Measurements from ENCODE around the gene HAPLN1. TPM values are rescaled to one million over a fixed set of nuclear protein-coding genes. Genes with fewer than 3 reads are reported as not detected.

Gene HAPLN1
- total and polyA plus RNA-seq, 4 donors = 0.03 to 1.5 (median 0.15) TPM

DNA sequence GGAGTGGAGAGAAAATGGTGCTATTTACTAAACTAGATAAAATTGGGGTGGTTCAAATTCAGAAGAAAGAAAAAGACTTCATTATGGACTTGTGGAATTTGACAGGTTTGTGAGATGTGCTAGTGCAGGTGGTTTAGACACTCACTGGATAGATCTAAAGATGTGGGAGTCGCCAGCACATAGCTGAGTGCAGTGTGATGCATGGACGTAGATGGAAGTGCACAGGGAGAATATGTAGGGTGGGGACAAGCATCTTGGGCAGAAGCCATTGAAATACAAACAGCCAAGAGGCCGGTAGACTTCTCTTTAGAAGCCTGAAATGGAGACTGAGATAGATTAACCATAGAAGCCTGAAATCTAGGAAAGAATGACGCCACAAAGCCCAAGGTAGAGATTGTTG, 10.7 kb downstream of the HAPLN1 start:
- H3K27ac ChIP-seq (ENCODE audit: low read depth in 1 of 2, low read length in 1 of 2) = no peak overlapping the region
- TF ChIP-seq, protein P1, sequence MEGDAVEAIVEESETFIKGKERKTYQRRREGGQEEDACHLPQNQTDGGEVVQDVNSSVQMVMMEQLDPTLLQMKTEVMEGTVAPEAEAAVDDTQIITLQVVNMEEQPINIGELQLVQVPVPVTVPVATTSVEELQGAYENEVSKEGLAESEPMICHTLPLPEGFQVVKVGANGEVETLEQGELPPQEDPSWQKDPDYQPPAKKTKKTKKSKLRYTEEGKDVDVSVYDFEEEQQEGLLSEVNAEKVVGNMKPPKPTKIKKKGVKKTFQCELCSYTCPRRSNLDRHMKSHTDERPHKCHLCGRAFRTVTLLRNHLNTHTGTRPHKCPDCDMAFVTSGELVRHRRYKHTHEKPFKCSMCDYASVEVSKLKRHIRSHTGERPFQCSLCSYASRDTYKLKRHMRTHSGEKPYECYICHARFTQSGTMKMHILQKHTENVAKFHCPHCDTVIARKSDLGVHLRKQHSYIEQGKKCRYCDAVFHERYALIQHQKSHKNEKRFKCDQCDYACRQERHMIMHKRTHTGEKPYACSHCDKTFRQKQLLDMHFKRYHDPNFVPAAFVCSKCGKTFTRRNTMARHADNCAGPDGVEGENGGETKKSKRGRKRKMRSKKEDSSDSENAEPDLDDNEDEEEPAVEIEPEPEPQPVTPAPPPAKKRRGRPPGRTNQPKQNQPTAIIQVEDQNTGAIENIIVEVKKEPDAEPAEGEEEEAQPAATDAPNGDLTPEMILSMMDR (IDR thresholded peaks at IDR 0.05; ENCODE audit: control extremely low read depth, extremely low read depth) = no peak
- 67 to 82% methylated on average over 4 of the region's 4 CpGs for WGBS, 2 donors
- no peak overlapping the region for H3K9ac ChIP-seq (ENCODE audit: insufficient read depth in 1 of 2, low read length in 2 of 2)
- H3K27me3 ChIP-seq (ENCODE audit: control insufficient read depth in 3 of 3, insufficient read depth in 3 of 3, low read length in 2 of 3) = no peaks in the 10 kb centered on the region
- H3K36me3 ChIP-seq (ENCODE audit: control insufficient read depth in 4 of 4, insufficient read depth in 4 of 4, low read length in 4 of 4) = no peaks in the 10 kb centered on the region
- no peak overlapping the region for H3K4me3 ChIP-seq
- ATAC-seq (ENCODE audit: insufficient read depth, low FRiP score) (no peak), DNase-seq (no peak)
- H3K4me1 ChIP-seq (ENCODE audit: control insufficient read depth in 5 of 5, insufficient read depth in 5 of 5, low read length in 5 of 5) = no peaks in the 10 kb centered on the region
- no peaks in the 10 kb centered on the region for H3K9me3 ChIP-seq (ENCODE audit: control insufficient read depth in 4 of 4, insufficient read depth in 3 of 4, low read length in 3 of 4)

DNA sequence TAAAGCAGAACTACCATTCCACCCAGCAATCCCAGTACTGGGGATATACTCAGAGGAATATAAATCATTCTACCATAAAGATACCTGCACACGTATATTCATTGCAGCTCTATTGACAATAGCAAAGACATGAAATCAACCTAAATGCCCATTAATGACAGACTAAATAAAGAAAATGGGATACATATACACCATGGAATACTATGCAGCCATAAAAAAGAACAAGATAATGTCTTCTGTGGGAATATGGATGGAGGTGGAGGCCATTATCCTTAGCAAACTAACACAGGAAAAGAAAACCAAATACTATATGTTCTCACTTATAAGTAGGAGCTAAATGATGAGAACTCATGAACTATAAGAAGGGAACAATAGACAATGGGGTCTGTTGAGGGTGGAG, 12.5 kb downstream of the HAPLN1 start:
- H3K27ac ChIP-seq (ENCODE audit: low read depth in 1 of 2, low read length in 1 of 2) = no peak overlapping the region
- H3K9me3 ChIP-seq (ENCODE audit: control insufficient read depth in 4 of 4, insufficient read depth in 3 of 4, low read length in 3 of 4) = no peaks in the 10 kb centered on the region
- no peak overlapping the region for H3K9ac ChIP-seq (ENCODE audit: insufficient read depth in 1 of 2, low read length in 2 of 2)
- H3K4me3 ChIP-seq = no peak overlapping the region
- H3K27me3 ChIP-seq (ENCODE audit: control insufficient read depth in 3 of 3, insufficient read depth in 3 of 3, low read length in 2 of 3) = no peaks in the 10 kb centered on the region
- ATAC-seq (ENCODE audit: insufficient read depth, low FRiP score) (no peak), DNase-seq (no peak)
- H3K36me3 ChIP-seq (ENCODE audit: control insufficient read depth in 4 of 4, insufficient read depth in 4 of 4, low read length in 4 of 4) = no peaks in the 10 kb centered on the region
- 98 to 100% methylated on average over 1 of the region's 1 CpG for WGBS, 2 donors
- TF ChIP-seq, protein P1 (IDR thresholded peaks at IDR 0.05; ENCODE audit: control extremely low read depth, extremely low read depth) = no peak
- H3K4me1 ChIP-seq (ENCODE audit: control insufficient read depth in 5 of 5, insufficient read depth in 5 of 5, low read length in 5 of 5) = no peaks in the 10 kb centered on the region

DNA sequence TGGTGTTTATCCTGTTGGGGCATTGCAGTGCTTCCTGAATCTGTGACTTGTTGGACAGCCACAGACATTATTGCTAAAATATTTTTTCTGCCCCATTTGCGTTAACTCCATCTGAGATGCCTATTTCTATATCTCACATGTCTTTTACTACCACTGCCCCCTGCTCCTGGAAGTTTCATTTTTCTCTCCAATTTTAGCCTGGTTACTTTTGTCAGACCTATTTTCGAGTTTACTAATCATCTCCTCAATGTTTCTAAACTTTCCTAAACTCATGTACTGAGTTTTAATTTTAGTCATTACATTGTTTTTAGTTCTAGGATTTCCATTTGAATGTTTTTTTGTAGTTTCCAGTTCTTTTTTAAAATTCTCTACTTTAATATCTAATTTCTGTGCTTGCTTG, 17.6 kb downstream of the HAPLN1 start:
- Histone ChIP-seq H3K27me3 (ENCODE audit: control insufficient read depth in 3 of 3, insufficient read depth in 3 of 3, low read length in 2 of 3) (no peaks in the 10 kb centered on the region), H3K4me1 (ENCODE audit: control insufficient read depth in 5 of 5, insufficient read depth in 5 of 5, low read length in 5 of 5) (no peaks in the 10 kb centered on the region), H3K9ac (ENCODE audit: insufficient read depth in 1 of 2, low read length in 2 of 2) (no peak overlapping the region), H3K4me3 (no peak overlapping the region), H3K9me3 (ENCODE audit: control insufficient read depth in 4 of 4, insufficient read depth in 3 of 4, low read length in 3 of 4) (no peaks in the 10 kb centered on the region), H3K27ac (ENCODE audit: low read depth in 1 of 2, low read length in 1 of 2) (no peak overlapping the region), H3K36me3 (ENCODE audit: control insufficient read depth in 4 of 4, insufficient read depth in 4 of 4, low read length in 4 of 4) (no peaks in the 10 kb centered on the region)
- ATAC-seq (ENCODE audit: insufficient read depth, low FRiP score) = no peak
- WGBS, 2 donors = 76 to 89% methylated on average over 2 of the region's 2 CpGs
- no peak for DNase-seq
- TF ChIP-seq, protein P1 (IDR thresholded peaks at IDR 0.05; ENCODE audit: control extremely low read depth, extremely low read depth) = no peak

DNA sequence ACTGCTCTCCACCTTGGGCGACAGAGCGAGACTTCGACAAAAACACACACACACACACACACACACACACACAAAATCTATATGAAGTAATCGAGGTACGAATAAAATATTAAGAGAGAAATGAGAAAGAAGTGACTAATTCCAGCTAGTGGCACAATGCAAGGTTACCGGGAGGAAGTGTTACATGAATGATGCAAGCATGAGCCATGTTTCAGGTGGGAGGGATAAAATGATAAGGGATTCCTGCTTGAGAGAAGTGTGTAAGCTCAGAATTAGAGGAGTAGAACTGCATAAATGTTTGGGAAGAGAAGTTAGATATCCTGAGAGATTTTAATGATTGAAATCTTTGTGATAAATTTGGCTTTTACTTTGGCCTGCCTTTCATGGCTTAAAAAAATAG, 18.8 kb downstream of the HAPLN1 start:
- no peak overlapping the region for H3K27ac ChIP-seq (ENCODE audit: low read depth in 1 of 2, low read length in 1 of 2)
- H3K27me3 ChIP-seq (ENCODE audit: control insufficient read depth in 3 of 3, insufficient read depth in 3 of 3, low read length in 2 of 3) = no peaks in the 10 kb centered on the region
- no peaks in the 10 kb centered on the region for H3K9me3 ChIP-seq (ENCODE audit: control insufficient read depth in 4 of 4, insufficient read depth in 3 of 4, low read length in 3 of 4)
- 93 to 97% methylated on average over 6 of the region's 6 CpGs for WGBS, 2 donors
- TF ChIP-seq, protein P1 (IDR thresholded peaks at IDR 0.05; ENCODE audit: control extremely low read depth, extremely low read depth) = no peak
- DNase-seq = no peak
- H3K4me1 ChIP-seq (ENCODE audit: control insufficient read depth in 5 of 5, insufficient read depth in 5 of 5, low read length in 5 of 5) = no peaks in the 10 kb centered on the region
- H3K36me3 ChIP-seq (ENCODE audit: control insufficient read depth in 4 of 4, insufficient read depth in 4 of 4, low read length in 4 of 4) = no peaks in the 10 kb centered on the region
- H3K4me3 ChIP-seq = no peak overlapping the region
- no peak overlapping the region for H3K9ac ChIP-seq (ENCODE audit: insufficient read depth in 1 of 2, low read length in 2 of 2)
- no peak for ATAC-seq (ENCODE audit: insufficient read depth, low FRiP score)
